ENCODE results near the gene TTN.

TTN gene

GRCh38 chr2:178480227-178481181 is 326.7 kb downstream of the TTN start, which contains the start of gene PLEKHA3:
PLEKHA3 (plus strand) TSS chr2:178480457; CDS start chr2:178480870, 413 bp downstream.
- peak; percentile 63 to 84 (median 70) for DNase-seq

GRCh38 chr2:178479758-178480226 is 327.4 kb downstream of the TTN start:
- no peak for DNase-seq

GRCh38 chr2:178479275-178479616 is 328.0 kb downstream of the TTN start:
- no peak for DNase-seq

- DNase-seq: peak; percentile 75 to 86 (median 85)
These were observed 328.6 kb downstream of the TTN start, which contains the start of gene FKBP7 for GRCh38 chr2:178478439-178479274. FKBP7 (minus strand) TSS chr2:178478600; CDS start chr2:178478499, 101 bp downstream.

GRCh38 chr2:178478130-178478438 is 329.1 kb downstream of the TTN start:
- no peak for DNase-seq

- no peak for DNase-seq
These were observed 329.6 kb downstream of the TTN start for GRCh38 chr2:178477443-178478129.

- DNase-seq: no peak
These were observed 330.7 kb downstream of the TTN start for GRCh38 chr2:178476477-178476876.

Measured in T-helper 1 cell (primary cell).